Right ventricle myocardium superior (tissue), 1 donor: ENCODE measurements around the gene ABHD10. TPM values are rescaled to one million over a fixed set of nuclear protein-coding genes. Genes with fewer than 3 reads are reported as not detected.

Source experiments
- total RNA-seq: library from RNA; stranded (reverse); fragmentation: NEBNext Ultra II Directional; extraction: Animal tissue kit (Norgen Biotek cat#: 25700); gene quantifications from one replicate; pipeline ENCODE4 v1.2.1, GENCODE V29; 2021
- donor health status: DM: no; HTN: yes; CAD: no; lungs with severe emphysema.

The ABHD10 gene
- total RNA-seq, 1 donor from 2014 or later = 59.0 TPM

Other genes starting within 250 kb of the ABHD10 start
- gene PHLDB2, start 119.8 kb upstream of the ABHD10 start, total RNA-seq = 122 TPM
- not detected for gene TAGLN3, start 19.9 kb downstream of the ABHD10 start, total RNA-seq
- not detected for gene TMPRSS7, start 55.7 kb downstream of the ABHD10 start, total RNA-seq
- 2.5 TPM for gene C3orf52, start 107.4 kb downstream of the ABHD10 start, total RNA-seq
- not detected for gene GCSAM, start 154.2 kb downstream of the ABHD10 start, total RNA-seq